IMR-90 (cell line): ENCODE measurements around the gene BCL2L13. TPM values are rescaled to one million over a fixed set of nuclear protein-coding genes. Genes with fewer than 3 reads are reported as not detected.

Source experiments
- ATAC-seq: fragments of 200-7000 bp; cut with Tn5 transposase; 2 replicates; pipeline ENCODE4 v1.9.1; 2020; ENCODE audit warnings: low read depth, mild to moderate bottlenecking, moderate library complexity
- BruUV-seq: library from RNA; stranded (reverse); fragments of 400-500 nt; replicated peaks from 2 replicates; lab custom pipeline; 2021; lab: Mats Ljungman, UMichigan
- CTCF ChIA-PET: fragments of 300-600 bp; formaldehyde crosslinking; extraction: SDS; loops from one replicate; lab custom pipeline; 2021; ENCODE audit warnings: antibody characterized with exemption; lab: Yijun Ruan, JAX
- POLR2A ChIA-PET: fragments of 300-600 bp; sonication (Branson Sonifier 250); formaldehyde crosslinking; loops from one replicate; lab custom pipeline; 2022; ENCODE audit warnings: antibody characterized with exemption; ENCODE audit not compliant: unreplicated experiment; lab: Charles Lee
- DNase-seq: peaks from one replicate; pipeline ENCODE4 v3.0.0; 2013
- H2AFZ ChIP-seq: replicated peaks from 2 replicates; pipeline ENCODE3; 2013; ENCODE audit warnings: low read length, mild to moderate bottlenecking; ENCODE audit not compliant: poor library complexity
- H2AK5ac ChIP-seq: 2 replicates; pipeline ENCODE4 v1.6.1; 2013; ENCODE audit warnings: low read depth, low read length, inconsistent platforms
- H2AK9ac ChIP-seq: replicated peaks from 2 replicates; pipeline ENCODE3; 2013; ENCODE audit warnings: mild to moderate bottlenecking, low read depth, low read length, moderate library complexity; ENCODE audit not compliant: poor library complexity
- H2BK120ac ChIP-seq: 2 replicates; pipeline ENCODE4 v1.6.1; 2013; ENCODE audit warnings: low read depth, low read length, inconsistent platforms
- H2BK15ac ChIP-seq: 3 replicates; pipeline ENCODE4 v1.6.1; 2013; ENCODE audit warnings: low read depth, low read length, inconsistent platforms
- H2BK20ac ChIP-seq: 2 replicates; pipeline ENCODE4 v1.6.1; 2013; ENCODE audit warnings: low read depth, mild to moderate bottlenecking, inconsistent platforms, low read length, moderate library complexity
- H2BK5ac ChIP-seq: 2 replicates; pipeline ENCODE4 v1.6.1; 2013; ENCODE audit warnings: mild to moderate bottlenecking, low read depth, low read length, inconsistent platforms; ENCODE audit not compliant: poor library complexity, severe bottlenecking
- H3K14ac ChIP-seq: replicated peaks from 2 replicates; pipeline ENCODE4 v1.6.1; 2013; ENCODE audit warnings: low read depth, low read length, inconsistent platforms
- H3K18ac ChIP-seq: 2 replicates; pipeline ENCODE4 v1.6.1; 2013; ENCODE audit warnings: low read depth, low read length, control low read depth
- H3K23ac ChIP-seq: 2 replicates; pipeline ENCODE4 v1.6.1; 2013; ENCODE audit warnings: low read depth, low read length, inconsistent platforms
- H3K27ac ChIP-seq: 2 replicates; pipeline ENCODE4 v1.5.1; 2013; ENCODE audit warnings: mild to moderate bottlenecking, control low read depth, low read length; ENCODE audit not compliant: insufficient read depth
- H3K27me3 ChIP-seq: 2 replicates; pipeline ENCODE4 v1.6.1; 2013; ENCODE audit warnings: low read length; ENCODE audit not compliant: control insufficient read depth, insufficient read depth
- H3K36me3 ChIP-seq: 2 replicates; pipeline ENCODE4 v1.6.1; 2013; ENCODE audit warnings: low read length, mixed read lengths; ENCODE audit not compliant: control insufficient read depth, insufficient read depth
- H3K4ac ChIP-seq: 2 replicates; pipeline ENCODE4 v1.6.1; 2013; ENCODE audit warnings: low read depth, low read length, inconsistent platforms
- H3K4me1 ChIP-seq: 2 replicates; pipeline ENCODE4 v1.6.1; 2013; ENCODE audit warnings: low read length, mixed read lengths; ENCODE audit not compliant: control insufficient read depth, insufficient read depth
- H3K4me2 ChIP-seq: 2 replicates; pipeline ENCODE4 v1.6.1; 2013; ENCODE audit warnings: low read depth, mild to moderate bottlenecking, control low read depth, low read length, moderate library complexity
- H3K4me3 ChIP-seq: 2 replicates; pipeline ENCODE4 v1.5.1; 2013; ENCODE audit warnings: low read depth, mild to moderate bottlenecking, control low read depth, low read length, moderate library complexity; ENCODE audit not compliant: insufficient read depth
- H3K56ac ChIP-seq: 2 replicates; pipeline ENCODE4 v1.6.1; 2013; ENCODE audit warnings: low read length, inconsistent platforms; ENCODE audit not compliant: insufficient read depth; ENCODE audit errors: extremely low read depth
- H3K79me1 ChIP-seq, 2 experiments: 2 replicates each; pipeline ENCODE4 v1.6.1; 2013; ENCODE audit warnings: low read length in 2 of 2, inconsistent platforms in 1 of 2, low read depth in 1 of 2
- H3K9ac ChIP-seq: 2 replicates; pipeline ENCODE4 v1.6.1; 2013; ENCODE audit warnings: low read depth, low read length, control low read depth
- H3K9me1 ChIP-seq: 2 replicates; pipeline ENCODE4 v1.6.1; 2013; ENCODE audit warnings: low read length, inconsistent platforms; ENCODE audit not compliant: insufficient read depth
- H3K9me3 ChIP-seq: 2 replicates; pipeline ENCODE4 v1.6.1; 2013; ENCODE audit warnings: low read length; ENCODE audit not compliant: control insufficient read depth, insufficient read depth
- H4K20me1 ChIP-seq: 2 replicates; pipeline ENCODE4 v1.6.1; 2013; ENCODE audit warnings: low read length, inconsistent platforms; ENCODE audit not compliant: insufficient read depth
- H4K5ac ChIP-seq: 2 replicates; pipeline ENCODE4 v1.6.1; 2013; ENCODE audit warnings: mild to moderate bottlenecking, low read depth, low read length, control low read depth
- H4K8ac ChIP-seq, 2 experiments: 2 replicates each; pipeline ENCODE4 v1.6.1; 2013; ENCODE audit warnings: low read depth in 2 of 2, low read length in 2 of 2, control low read depth in 1 of 2, inconsistent platforms in 1 of 2
- H4K91ac ChIP-seq: 2 replicates; pipeline ENCODE4 v1.6.1; 2013; ENCODE audit warnings: low read depth, low read length, inconsistent platforms; ENCODE audit not compliant: insufficient read depth
- FOS ChIP-seq: fragments of 150-350 bp; IDR thresholded peaks from 2 replicates; pipeline ENCODE4 v1.6.1; 2016; ENCODE audit warnings: low read depth, low read length
- MAFK ChIP-seq: IDR thresholded peaks from 2 replicates; pipeline ENCODE4 v1.6.1; 2012; ENCODE audit warnings: low read depth, low read length, improper control_type of control experiment
- MXI1 ChIP-seq: IDR thresholded peaks from 2 replicates; pipeline ENCODE4 v1.6.1; 2012; ENCODE audit warnings: low read depth, mild to moderate bottlenecking, low read length, moderate library complexity, borderline replicate concordance
- NFE2L2 ChIP-seq: fragments of 150-350 bp; IDR thresholded peaks from 2 replicates; pipeline ENCODE4 v1.6.1; 2016; ENCODE audit warnings: low read depth, mild to moderate bottlenecking, low read length
- POLR2A ChIP-seq: IDR thresholded peaks from 2 replicates; pipeline ENCODE4 v1.6.1; 2012; ENCODE audit warnings: mild to moderate bottlenecking, low read depth, low read length
- RCOR1 ChIP-seq: IDR thresholded peaks from 2 replicates; pipeline ENCODE4 v1.6.1; 2012; ENCODE audit warnings: mild to moderate bottlenecking, low read length, improper control_type of control experiment; ENCODE audit not compliant: insufficient replicate concordance
- USF2 ChIP-seq: fragments of 150-350 bp; IDR thresholded peaks from 2 replicates; pipeline ENCODE4 v1.6.1; 2017; ENCODE audit warnings: mild to moderate bottlenecking, antibody characterized with exemption, low read length, low read depth
- WGBS, 2 experiments: methylation state at CpG; one replicate each; pipeline versions ENCODE4 v1.1.5 to v1.1.7; 2013; ENCODE audit warnings: missing lambda C conversion rate in 2 of 2; ENCODE audit not compliant: insufficient read length in 1 of 2; ENCODE audit errors: extremely low coverage in 2 of 2; 5-methylcytosine and 5-hydroxymethylcytosine counted together
- dilution Hi-C: fragments of 300-500 bp; cut with HindIII; formaldehyde crosslinking; loops from one replicate; pipeline ENCODE4 v1.14.3; 2018; ENCODE audit warnings: low sequenced_read_pairs; ENCODE audit not compliant: unreplicated experiment
- in situ Hi-C: fragments of 300-500 bp; cut with MboI; formaldehyde crosslinking; loops from 3 replicates; pipeline ENCODE4 v1.14.3; 2019; ENCODE audit warnings: low sequenced_read_pairs, inconsistent platforms, mixed read lengths
- intact Hi-C: fragments of 100-400 bp; cut with micrococcal nuclease; formaldehyde crosslinking; loops from 2 replicates; pipeline ENCODE4 v1.10.0; 2022
- polyA plus RNA-seq, 3 experiments: library from polyadenylated mRNA; depleted of rRNA; stranded (reverse); fragments of >200 nt; gene quantifications; 2 replicates each; pipeline ENCODE4 v1.2.3, GENCODE V29; 2012; ENCODE audit warnings: low replicate concordance in 1 of 3
- total RNA-seq: library from RNA; depleted of rRNA; stranded (reverse); fragments of >200 nt; gene quantifications from 2 replicates; pipeline ENCODE4 v1.2.3, GENCODE V29; 2012
- TF ChIP-seq, protein P1 (sequence below): fragments of 150-350 bp; IDR thresholded peaks from 2 replicates; pipeline ENCODE4 v1.6.1; 2016; ENCODE audit warnings: low read depth, mild to moderate bottlenecking, low read length, moderate library complexity, borderline replicate concordance

Gene BCL2L13
- total and polyA plus RNA-seq, 2 of the 4 experiments (the other 2 are of a cell fraction): 42.6 to 86.7 TPM

GRCh38 chr22:17753401-17753989, 114.9 kb downstream of the BCL2L13 start:
- WGBS, 2 experiments: 94% methylated on average over 6 of the region's 13 CpGs; no CpG with 5 or more reads in 1 of the 2 experiments
- H3K4me2 ChIP-seq: no peak overlapping the region
- no peak overlapping the region for H2BK20ac ChIP-seq
- no peak overlapping the region for H3K14ac ChIP-seq
- in situ Hi-C loops: no loop called here
- DNase-seq (peak; percentile 55), ATAC-seq (no peak; the same call in 1 of the 2 replicates)
- H2AK9ac ChIP-seq: no peak overlapping the region
- H3K18ac ChIP-seq: no peak overlapping the region
- no peak overlapping the region for H3K4me3 ChIP-seq
- H3K56ac ChIP-seq: no peak overlapping the region
- CTCF ChIA-PET: no interaction called here
- H3K27ac ChIP-seq: no peak overlapping the region
- no peak overlapping the region for H3K23ac ChIP-seq
- POLR2A ChIA-PET: no interaction called here
- H3K27me3 ChIP-seq: no peaks in the 10 kb centered on the region
- no peak overlapping the region for H3K4ac ChIP-seq
- dilution Hi-C loops: no loop called here
- H3K36me3 ChIP-seq: no peaks in the 10 kb centered on the region
- intact Hi-C loops: no loop called here
- H3K79me1 ChIP-seq: peaks cover 28 to 31% of the 10 kb centered on the region in 2 experiments
- no peak overlapping the region for H4K8ac ChIP-seq
- no peak overlapping the region for H2BK120ac ChIP-seq
- peaks cover 5% of the 10 kb centered on the region for H4K20me1 ChIP-seq
- H4K5ac ChIP-seq: no peak overlapping the region
- H3K4me1 ChIP-seq: no peaks in the 10 kb centered on the region
- H2AK5ac ChIP-seq: no peak overlapping the region; the same call in 1 of the 2 replicates
- TF ChIP-seq NFE2L2 (no peak), USF2 (no peak), MXI1 (no peak), RCOR1 (no peak), POLR2A (no peak), MAFK (no peak), FOS (no peak)
- TF ChIP-seq, protein P1, sequence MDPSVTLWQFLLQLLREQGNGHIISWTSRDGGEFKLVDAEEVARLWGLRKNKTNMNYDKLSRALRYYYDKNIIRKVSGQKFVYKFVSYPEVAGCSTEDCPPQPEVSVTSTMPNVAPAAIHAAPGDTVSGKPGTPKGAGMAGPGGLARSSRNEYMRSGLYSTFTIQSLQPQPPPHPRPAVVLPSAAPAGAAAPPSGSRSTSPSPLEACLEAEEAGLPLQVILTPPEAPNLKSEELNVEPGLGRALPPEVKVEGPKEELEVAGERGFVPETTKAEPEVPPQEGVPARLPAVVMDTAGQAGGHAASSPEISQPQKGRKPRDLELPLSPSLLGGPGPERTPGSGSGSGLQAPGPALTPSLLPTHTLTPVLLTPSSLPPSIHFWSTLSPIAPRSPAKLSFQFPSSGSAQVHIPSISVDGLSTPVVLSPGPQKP: no peak
- no peak overlapping the region for H4K91ac ChIP-seq
- H2BK15ac ChIP-seq: no peak overlapping the region
- H3K9me1 ChIP-seq: no peaks in the 10 kb centered on the region; the same call in 1 of the 2 replicates
- H2BK5ac ChIP-seq: no peak overlapping the region
- H2AFZ ChIP-seq: no peak overlapping the region
- H3K9ac ChIP-seq: no peak overlapping the region
- no peaks in the 10 kb centered on the region for H3K9me3 ChIP-seq
- BruUV-seq: no TSS peak
